M059J (cell line): ENCODE measurements around the gene NALF2. TPM values are rescaled to one million over a fixed set of nuclear protein-coding genes. Genes with fewer than 3 reads are reported as not detected.

Source experiments
- DNase-seq: peaks from one replicate; pipeline ENCODE4 v3.0.0-alpha.2; 2012; ENCODE audit warnings: low read depth
- total RNA-seq: library from RNA; depleted of rRNA; stranded (reverse); fragments of >200 nt; shearing (Covaris generic); gene quantifications from 2 replicates; pipeline ENCODE4 v1.2.3, GENCODE V29; 2014; rRNA removed

NALF2 gene
- total RNA-seq, result not detected in 2 replicates

DNA sequence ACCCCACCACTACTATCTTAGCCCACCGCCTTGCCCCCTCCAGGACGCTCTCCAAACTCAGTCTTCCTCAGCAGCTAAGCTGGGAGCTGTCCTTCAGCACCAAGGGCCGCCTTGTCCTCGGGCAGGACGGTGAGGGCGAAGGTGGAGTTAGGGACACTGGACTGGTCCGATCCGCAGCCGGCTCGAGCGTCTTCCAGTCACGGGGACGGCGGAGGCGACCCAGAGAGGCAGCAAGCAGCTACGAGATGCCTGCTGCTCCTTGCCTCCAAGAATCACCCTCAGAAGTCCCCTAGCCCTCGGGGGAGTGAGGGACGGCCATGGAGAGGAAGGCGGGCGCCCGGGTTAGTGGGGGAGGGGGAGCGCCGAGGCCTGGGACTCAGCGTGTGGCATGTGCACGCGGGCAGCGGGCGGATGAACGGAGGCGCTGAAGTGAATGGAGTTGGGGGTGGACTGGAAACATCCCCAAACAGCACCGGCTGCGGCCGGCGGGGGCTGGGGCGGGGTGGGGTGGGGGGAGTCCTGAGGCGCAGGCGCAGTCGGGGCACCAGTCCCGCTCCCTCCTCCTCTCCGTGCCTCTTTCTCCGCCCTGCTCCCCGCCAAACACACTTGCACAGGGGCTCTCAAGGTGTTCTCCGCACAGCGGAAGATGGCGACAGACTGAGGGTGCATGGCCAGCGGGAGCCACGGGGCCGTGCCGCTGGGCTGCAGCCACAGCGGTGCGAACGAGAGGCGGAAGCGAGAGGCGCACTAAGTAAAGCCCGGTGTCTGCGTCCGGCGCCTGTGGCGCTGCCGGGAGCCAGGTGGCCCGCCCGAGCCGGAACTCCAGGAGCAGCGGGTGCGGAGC lies at the start of gene NALF2:
Gene NALF2, plus strand, starts transcription at position 545 of the 844 bp plus-strand sequence. CDS start 957 bp downstream, outside the sequence.
- DNase-seq, result peak; percentile 55

DNA sequence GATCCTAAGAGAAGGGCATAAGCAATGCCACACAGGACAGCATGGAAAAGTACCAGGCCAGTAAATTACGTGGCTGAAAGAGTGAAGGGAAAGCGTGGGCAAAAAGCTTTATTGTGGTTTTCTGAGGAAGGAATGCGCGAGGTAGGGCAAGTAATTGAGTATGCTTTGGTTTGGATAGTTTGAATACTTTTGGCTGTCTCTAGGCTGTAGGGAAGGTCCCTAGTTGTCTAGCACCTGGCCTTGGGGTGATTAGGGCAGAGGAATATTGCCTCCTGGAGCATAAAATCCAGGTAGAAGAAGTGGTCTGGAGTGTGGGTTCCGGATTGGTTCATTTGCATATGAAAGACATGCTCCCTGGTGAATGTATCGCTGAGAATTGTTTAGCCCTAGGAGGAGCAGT lies 46.4 kb upstream of the NALF2 start:
- DNase-seq, result no peak

DNA sequence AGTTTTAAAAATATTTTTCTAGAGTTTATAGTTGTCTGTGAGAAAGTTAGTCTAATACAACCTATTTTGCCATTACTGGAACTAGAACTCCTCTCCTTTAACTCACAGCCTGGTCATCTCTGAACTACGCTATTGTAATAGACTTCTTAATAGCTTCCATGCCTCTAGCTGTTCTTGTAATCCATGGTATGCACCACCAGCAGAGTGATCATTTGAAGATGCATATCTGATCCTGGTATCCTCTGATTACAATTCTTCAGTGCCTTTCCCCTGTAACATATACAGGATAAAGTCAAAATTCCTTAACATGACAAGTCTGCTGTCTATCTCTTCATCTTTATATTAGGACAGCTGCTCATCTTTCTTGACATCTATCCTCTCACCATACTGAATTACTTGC lies 37.6 kb upstream of the NALF2 start:
- no peak for DNase-seq

DNA sequence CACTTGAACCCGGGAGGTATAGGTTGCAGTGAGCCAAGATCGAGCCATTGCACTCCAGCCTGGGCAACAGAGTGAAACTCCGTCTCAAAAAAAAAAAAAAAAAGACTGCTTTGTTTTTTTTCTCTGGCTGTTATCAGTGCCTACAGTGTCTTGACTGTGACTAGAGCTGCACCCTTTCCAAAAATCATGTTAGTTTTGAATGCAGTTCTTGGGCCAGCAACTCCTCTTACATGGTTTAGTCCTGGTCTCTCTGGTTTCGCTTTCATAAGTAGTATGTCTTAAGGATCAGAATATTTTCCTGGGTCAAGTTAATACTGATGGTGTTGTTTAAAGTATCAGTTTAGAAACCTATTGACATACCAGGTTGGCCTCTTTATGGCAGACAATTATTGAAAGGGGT lies 34.2 kb upstream of the NALF2 start:
- no peak for DNase-seq

DNA sequence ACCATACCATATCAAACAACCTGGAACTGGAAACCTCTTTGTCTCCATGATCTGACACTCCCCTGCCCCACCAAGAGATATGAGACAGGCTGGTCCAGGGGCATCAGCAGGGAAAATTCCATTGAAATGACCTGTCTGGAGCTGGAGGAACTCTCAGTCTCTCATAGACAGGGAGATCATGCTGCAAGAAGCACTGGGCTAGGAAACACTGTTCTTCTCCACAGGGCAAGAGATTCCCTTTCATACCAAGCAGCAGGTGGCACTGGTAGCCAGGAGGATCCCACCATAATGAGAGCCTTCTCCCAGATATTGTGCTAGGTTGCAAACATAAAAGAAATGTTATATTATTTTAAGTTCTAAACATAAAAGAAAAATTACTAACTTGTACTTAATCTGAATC lies 14.5 kb upstream of the NALF2 start:
- DNase-seq, result no peak

DNA sequence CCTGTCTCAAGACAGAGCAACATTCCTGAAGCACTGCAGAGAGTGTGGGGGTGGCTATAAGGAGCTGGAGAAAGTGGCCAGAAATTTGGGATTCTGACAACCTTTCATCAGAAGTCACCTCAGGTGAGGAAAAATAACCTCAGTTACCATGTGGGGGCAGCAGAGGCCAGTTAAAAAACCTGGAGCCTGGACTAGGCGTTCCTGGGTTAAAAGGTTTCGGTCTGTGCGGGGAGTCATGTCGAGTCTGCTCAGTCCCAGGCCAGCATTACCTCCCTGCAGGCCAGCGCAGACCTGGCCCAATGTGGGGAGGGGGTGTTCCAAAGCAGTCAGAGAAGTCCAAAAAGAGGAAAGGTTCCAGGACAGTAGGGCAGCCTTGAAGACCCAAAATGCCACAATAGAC lies 10.9 kb upstream of the NALF2 start:
- peak; percentile 14 for DNase-seq

DNA sequence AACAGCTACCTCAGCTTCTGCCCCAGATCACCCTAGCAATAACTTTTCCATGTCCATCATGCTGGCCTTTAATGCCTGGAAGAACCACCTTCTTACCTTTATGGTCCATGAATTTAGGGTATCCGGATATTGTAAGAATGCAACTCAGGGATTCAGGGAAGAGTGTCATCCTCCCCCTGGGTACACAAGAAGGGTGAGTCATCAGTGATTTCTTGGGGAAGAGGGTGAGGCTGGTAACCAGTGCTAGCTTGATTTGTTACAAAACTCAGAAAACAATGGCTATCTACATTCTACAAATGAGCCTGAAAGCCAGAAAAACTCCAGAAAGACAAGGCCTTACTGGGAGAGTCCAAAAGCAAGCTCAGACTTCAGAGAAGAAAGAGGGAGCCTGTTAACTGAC lies 10.4 kb upstream of the NALF2 start:
- no peak for DNase-seq

DNA sequence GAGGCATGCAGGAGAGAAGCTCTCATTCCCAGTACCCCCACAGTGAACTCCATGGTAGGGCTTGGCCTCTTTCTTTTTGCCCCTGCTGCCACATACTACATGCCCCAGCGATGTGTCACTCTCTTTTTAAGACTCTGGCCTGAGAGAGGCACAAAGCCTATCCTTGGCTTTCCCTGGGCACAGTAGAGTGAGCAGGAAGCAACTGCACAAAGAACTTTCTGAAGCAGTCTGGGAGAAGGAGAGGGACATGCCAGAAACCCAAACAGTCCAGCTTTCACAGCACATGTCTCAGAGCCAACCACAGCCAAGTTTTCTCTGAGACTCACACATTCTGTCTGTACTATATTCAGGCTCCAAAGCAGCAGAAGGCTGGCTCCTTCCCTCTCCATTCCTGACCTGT lies 7.9 kb upstream of the NALF2 start:
- DNase-seq, result no peak

DNA sequence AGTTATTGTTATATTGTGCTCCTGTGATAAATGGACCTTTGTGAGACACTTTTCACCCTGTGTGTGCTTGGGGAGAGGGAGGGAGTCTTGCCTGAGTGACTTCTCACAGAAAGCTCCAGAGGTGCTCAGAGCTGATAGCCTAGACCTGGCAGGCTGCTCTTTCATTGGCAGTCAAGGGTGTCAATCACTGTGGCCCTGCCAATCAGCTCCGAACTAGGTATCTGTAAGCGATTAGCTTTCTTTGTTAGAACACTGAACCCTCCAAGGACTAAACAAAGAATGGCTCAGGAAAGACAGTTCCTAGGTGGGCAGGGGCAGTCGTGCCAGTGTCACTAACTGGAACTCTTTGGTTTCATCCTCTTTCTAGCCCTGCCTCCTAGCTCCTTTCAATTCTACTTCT lies 2.7 kb upstream of the NALF2 start:
- DNase-seq, result no peak

DNA sequence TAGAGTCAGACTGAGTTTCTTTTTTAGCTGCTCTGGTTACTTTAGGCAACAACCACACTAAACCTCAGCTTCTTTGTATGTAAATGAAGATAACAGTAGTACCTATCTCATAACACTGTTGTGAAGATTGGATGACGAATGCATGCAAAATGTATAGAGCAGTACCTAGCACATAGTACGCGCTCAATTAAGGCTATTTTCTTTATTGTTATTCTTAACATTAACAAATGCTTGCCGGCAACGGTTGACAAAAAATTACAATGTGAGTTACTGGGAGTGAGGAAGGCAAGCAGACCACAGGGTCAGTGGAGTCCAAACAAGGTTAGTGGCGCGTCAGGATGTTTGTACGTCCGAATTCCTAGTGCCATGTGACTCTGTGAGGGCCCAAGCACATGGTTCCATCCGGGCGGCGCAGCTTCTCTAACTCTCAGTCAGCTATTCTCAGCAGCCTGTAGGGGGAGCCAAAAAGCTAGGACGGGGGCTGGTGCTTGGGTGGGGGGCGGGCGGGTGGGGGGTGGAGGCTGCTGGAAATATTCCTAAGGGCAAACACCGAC lies 821 bp upstream of the NALF2 start:
- DNase-seq, result no peak

DNA sequence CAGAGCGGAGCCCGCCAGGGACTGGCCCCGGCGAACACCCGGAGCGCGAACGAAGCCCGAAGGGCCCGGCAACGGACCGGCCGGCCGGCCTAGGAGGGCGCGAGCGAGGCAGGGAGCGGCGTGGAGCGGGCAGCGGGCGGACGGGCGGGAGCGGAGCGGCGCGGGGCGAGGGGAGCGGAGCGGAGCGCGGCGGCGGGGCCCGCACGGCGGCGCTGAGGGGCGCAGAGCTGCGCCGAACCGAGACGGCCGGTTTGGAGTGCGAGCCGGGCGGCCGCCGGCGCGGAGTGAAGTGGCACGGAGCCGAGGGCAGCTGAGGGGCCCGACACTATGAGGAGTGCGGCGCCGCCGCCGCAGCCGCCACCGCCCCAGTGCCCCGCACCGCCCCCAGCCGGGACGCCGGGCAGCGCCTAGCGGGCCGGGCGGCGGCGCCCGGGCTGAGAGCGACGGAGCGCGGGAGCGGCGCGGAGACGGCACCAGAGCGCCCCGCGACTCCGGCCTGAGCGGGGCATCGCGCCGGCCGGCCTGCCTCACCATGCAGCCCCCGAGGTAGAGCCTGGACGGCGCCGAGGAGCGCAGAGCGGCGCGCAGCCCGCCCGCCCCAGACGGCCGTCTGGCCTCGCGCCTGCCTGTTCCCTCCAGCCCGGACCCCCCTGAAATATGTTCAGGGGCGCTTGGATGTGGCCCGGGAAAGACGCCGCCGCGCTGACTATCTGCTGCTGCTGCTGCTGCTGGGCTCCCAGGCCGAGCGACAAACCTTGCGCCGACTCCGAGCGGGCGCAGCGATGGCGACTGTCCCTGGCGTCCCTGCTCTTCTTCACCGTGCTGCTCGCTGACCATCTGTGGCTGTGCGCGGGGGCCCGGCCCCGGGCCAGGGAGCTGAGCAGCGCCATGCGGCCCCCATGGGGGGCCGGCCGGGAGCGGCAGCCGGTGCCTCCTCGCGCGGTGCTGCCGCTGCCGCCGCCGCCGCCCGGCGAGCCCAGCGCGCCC lies 793 bp downstream of the NALF2 start:
- no peak for DNase-seq

DNA sequence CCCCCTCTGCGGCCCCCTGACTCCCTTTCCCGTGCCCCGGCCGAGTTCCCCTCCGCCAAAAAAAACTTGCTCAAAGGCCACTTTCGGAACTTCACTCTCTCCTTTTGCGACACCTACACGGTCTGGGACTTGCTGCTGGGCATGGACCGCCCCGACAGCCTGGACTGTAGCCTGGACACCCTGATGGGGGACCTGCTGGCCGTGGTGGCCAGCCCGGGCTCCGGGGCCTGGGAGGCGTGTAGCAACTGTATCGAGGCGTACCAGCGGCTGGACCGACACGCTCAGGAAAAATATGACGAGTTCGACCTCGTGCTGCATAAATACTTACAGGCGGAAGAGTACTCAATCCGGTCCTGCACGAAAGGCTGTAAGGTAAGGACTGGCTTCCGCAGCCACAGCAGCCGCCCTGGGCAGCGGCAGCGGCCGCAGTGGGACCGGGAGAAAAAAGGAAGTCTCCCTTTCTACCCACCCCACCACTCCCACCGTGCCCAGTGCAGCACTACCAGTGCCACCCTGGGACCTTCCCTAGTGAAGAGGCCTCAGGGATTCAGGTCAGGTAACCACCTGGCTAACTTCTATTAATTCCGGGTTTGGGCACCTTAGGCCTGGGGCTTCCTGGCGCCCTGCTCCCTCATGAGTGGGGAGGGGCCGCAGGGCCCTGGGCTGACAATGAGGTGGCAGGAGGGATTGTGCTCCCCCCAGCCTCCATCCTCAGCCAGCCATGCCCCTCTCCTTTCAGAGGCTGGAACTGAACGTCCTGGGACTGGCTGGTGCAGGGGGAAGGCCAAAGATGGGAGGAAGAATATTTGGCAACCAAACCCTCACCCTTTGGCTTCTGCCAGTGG lies 1.9 kb downstream of the NALF2 start:
- no peak for DNase-seq

DNA sequence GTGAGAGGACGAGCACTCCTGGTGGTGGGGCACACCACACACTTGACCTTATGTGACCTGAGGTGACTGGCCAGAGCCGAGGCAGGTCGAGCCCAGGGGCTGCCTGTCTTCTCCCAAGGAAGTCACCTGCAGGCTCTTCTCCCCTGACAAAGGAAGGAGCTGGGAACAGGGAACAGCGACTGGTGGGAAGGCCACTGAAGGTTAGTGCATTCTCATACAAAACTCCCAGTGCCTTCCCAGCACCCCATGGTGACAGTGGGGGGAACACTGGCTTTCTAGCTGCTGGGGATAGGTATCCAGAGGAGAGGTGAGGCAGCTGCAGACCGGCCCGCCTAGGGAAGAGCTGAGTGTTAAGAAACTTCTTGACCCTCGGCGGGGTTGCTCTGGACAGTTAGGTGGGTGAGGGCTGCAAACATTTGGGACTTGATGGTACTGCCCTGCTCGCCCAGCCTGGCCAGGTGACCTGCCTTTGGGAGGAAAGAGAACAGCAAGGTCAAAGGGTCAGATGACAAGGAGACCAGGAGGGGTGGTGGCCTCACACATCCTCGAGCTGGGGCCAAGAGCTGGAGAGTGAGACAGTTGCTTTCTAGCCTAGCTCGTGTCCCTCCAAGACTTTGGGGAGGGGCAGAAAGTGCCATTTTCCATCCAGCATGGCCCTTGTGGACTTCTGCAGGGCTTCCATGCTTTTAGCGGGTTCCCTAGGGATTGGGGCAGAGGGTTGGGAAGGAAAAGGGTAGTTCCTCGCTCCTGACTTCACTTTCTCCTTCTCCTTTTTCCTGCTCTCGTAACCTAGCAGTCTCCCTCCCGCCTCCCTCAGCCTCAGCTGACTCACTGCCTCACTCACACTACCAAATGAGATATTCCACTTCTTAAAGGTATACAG lies 2.7 kb downstream of the NALF2 start:
- DNase-seq, result peak; percentile 15

DNA sequence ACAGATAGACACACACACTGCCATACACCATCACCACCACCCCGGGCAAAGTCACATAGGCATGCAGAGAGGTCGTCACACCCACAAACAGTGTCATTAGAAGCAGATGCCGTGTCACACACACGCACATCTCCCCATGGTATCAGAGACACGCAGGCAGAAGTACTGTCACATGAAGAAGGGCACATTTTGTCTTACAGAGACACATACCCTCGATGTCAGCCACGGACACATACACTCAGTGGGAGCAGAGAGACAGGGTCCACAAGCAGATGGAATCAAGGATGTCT lies 3.3 kb downstream of the NALF2 start:
- no peak for DNase-seq

DNA sequence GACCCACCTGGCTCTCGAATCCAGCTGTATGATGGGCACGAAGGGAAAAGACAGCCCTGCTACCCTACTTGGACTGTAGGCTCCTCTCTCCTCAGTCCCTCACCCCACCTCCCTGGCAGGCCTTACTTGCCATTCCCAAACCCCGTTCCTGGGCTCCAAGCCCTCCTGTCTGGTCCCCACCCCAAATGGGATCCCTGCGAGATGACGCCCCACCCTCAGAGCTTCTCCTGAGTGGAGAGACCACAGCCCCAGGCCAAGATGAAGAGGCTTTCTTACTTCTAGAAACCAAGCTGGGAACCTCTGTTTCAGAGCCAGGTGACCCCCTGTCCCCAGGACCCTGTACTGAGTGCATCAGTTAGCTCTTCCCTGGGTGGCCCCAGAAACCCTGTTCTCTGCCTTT lies 4.5 kb downstream of the NALF2 start:
- DNase-seq, result no peak

DNA sequence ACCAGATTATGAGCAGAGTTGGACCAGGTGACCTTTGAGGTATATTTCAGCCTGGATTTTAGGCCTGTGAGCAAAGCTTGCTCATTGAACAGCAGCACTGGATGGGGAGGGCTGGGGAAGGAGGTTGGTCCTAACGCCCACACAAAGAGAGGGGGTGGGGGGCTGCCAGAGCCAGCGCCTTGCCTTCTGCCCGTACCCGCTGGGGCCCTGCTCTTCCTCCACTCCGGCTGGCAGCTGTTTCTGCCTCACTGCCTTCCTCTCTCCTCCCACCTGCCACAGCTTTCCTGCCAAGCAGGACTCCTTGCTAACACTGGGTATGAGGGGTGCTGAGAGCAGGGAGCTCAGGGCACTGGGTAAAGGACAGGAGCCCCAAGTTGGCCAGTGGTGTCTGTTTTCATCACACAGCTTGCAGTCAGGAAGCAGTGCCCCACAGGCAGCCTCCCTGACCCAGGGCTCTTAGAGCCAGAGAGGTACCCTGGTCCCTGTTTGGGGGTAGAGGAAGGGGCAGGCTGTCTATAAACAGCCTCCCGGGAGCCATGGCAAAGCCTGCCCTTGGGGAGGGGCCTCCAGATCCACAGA lies 6.1 kb downstream of the NALF2 start:
- no peak for DNase-seq

DNA sequence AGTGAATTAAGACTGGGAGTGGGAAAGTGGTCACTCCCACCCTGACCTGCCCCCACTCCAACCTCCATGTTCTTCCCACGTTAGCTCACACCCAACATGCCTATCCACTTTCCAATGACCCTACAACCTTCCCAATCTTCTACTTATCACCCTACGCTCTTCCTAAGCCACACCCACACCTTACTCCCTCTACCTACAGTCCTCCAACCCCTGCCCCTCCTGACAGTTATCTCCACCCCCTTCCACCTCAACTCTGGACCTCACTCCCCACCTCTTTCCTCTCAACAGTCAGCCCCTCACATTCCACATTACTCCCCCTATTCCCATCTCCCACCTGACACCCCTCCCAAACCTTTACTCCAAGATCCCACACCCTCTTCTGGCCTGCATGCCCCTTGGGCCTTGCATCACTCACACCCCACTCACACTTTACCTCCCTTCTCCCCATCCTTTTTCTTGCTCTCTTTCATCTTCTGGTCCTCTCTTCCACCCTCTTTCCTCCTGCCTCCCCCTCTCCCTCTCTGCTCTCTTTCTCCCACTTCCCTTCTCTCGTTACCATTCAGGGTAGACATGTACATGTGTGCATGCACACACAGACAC lies 6.9 kb downstream of the NALF2 start:
- DNase-seq, result no peak

DNA sequence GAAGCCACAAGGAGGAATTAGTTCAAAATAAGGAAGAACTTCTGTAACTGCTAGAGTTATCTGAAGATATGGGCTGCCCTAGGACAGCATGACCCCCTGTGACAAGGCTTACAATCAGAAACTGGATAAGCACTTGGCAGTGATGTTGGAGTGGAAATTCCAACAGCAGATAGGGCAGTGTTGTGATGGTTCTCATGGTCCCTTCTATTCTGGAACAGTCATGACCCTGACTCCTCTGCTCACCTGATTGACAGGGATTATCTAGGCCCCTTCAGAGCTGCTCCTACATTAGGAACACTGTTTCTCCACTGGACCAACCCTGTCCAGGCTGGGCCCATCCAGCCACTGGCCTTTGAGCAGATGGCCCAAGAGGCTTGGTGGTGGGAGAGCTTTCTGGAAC lies 17.9 kb downstream of the NALF2 start:
- no peak for DNase-seq

DNA sequence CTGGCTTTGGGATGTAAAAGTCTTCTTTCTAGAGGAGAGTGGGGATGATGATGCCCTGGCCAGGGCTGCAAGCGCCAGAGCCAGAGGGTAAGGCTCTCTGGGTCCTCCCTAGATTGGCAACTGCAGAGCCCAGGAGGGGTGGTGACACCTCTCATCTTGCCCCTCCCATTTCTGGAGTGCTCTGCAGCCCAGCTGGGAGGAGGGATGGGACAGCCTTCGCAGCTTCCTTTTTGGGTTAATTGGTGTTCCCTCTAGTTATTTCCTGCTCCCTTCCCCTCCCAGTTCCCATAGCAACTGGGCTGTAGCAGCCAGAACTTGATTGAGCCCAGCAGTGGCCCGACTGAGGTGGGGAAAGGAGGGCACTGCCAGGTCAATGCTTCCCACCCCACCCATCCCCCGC lies 19.2 kb downstream of the NALF2 start:
- no peak for DNase-seq
